ENCODE data around the gene ATP2B3. TPM values are rescaled to one million over a fixed set of nuclear protein-coding genes. Genes with fewer than 3 reads are reported as not detected.

ATP2B3 gene
- total RNA-seq = under 0.01 TPM in 1 of 2 replicates, not detected in the other

DNA sequence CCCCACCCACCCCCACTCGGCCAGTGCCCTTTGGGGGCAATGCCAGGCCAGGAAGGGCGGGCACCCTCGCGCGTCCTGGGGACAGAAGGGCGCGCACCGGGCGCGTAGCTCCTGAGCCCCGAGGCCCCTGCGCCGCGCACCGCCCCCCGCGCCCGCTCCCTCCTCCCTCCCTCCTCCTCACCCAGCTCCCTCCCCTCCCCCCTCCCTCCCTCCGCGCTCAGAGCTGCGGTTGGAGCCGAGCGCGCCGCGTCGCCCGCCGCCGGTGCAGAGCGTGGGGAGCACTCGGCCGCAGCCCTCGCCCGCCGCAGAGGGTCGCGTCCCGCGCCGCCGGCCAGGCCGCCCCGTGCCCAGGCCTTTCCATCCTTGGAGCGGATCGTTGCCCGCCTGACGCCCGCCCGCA lies at the start of gene ATP2B3:
ATP2B3 (plus strand) TSS at position 220 of the 400 bp plus-strand sequence. CDS start 18,606 bp downstream, outside the sequence.

DNA sequence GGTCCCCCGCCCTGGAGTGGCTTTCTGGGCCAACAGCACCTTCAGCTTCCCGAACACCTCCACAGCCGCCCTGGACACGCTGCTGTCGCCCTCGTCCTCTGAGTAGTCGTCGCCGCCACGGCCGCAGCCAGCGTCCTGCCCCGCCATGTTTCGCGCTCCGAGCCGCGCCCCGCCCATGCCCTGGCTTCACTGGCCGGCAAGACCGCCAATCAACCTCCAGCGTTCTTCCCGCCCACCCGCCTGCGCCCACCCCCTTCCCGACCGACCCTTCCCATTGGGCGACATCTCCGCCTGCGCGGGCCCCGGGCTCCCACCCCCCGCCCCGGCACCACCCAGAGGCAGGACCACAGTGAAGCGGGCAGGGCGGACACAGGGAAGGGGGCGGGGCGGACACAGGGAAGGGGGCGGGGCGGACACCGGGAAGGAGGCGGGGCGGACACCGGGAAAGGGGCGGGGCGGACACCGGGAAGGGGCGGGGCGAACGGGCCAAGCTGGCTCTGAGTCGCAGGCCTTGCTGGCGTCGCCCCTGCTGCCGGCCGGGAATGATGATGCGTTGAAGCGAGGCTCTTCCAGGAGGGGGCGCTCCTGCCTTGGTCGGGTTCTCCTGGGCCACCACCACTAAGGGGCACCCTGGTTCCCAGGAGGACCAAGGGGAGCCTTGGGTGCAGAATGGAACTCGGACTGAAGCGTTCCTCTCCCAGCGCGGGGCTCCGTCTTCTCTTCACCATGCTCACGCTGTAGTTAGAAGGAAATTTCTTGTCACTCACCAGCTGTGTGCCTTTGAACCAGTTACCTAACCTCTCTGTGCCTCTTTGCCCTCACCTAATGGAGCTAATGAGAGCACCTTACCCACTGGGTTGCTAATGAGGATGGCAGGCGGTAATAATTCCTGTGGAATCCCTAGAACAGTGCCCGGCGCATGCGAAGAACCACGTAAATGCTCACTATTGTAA lies 46.8 kb upstream of the ATP2B3 start, which contains the start of gene HAUS7:
HAUS7 (minus strand) TSS at position 166 of the 953 bp plus-strand sequence; CDS start at position 147, 19 bp downstream.

DNA sequence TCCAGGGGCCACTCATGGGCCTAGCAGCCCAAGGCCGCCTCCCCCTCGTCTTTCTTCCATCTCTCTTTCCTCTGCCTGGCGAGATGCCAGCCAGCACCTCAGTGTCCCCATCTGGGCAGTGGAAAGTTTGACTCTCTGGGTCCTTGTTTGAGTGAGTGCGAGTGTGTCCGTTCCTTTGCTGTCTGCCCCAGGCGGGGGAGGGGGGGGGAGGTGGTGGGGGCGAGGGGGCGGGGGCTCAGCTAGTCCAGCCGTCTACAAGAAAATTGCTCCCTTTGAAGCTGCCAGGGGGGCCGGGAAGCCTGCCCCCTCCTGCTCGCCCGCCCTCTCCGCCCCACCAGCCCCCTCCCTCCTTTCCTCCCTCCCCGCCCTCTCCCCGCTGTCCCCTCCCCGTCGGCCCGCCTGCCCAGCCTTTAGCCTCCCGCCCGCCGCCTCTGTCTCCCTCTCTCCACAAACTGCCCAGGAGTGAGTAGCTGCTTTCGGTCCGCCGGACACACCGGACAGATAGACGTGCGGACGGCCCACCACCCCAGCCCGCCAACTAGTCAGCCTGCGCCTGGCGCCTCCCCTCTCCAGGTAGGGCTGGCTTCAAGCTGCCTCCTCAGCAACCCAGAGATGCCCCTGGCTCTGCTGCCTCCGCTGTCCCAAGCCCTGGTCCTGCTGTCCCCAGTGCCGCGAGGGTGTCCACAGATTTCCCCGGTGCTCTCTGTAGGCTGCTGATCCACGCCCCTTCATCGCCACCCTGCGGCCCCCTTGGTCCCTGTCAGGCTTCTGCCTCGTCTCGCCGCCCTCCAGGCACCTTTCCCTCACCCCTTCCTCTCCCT lies 22.7 kb upstream of the ATP2B3 start, which contains the start of gene BGN:
BGN (plus strand) TSS at position 440 of the 821 bp plus-strand sequence. CDS start 9,652 bp downstream, outside the sequence.

DNA sequence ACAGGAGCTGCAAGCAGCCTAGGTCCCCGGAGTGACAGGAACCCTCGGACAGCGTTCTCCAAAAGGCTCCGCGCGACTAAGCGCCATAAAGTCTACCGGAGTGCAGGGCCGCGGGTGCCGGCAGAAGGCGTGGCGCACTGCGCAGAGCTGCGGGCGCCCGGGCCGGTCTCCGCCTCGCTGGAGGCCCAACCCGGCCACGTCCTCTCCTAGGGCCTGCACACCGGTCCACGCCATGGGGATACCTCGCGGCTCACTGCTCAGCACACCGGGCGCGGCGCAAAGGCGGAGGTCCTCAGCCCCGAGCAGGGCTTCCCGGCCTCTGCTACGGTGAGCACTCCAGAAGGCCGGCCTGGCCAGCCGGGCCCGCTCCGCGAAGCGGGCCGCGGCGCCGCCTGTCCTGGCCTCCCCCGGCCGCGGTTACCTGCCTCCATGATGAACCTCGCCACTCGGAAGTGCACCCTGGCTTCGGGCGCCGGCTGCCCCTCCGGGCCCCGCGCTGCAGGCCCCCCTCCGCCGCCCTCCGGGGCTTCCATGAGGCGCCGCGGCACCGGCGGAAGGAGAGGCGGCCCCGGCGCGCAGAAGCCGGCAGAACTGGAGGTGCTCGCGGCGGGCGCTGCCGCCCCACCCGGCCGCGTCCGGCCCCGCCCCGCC lies 81.2 kb downstream of the ATP2B3 start, which contains the start of gene CCNQ:
CCNQ (minus strand) TSS at position 599 of the 651 bp plus-strand sequence; CDS start at position 533, 66 bp downstream.

Other genes with a start within 250 kb of the ATP2B3 start
- not detected in 2 replicates for gene PNMA6F, start 195.9 kb upstream of the ATP2B3 start, total RNA-seq
- gene ZNF275, start 183.5 kb upstream of the ATP2B3 start, total RNA-seq = 9.1 and 10.2 TPM in 2 replicates
- gene PNMA6E, start 116.3 kb upstream of the ATP2B3 start, total RNA-seq = not detected in 2 replicates
- gene ZFP92, start 106.2 kb upstream of the ATP2B3 start, total RNA-seq = 0.33 and 0.50 TPM in 2 replicates
- gene TREX2, start 71.6 kb upstream of the ATP2B3 start, total RNA-seq = 1.9 and 2.4 TPM in 2 replicates
- 19.6 and 32.5 TPM in 2 replicates for gene HAUS7, start 47.1 kb upstream of the ATP2B3 start, total RNA-seq
- 9.0 and 27.9 TPM in 2 replicates for gene BGN, start 22.7 kb upstream of the ATP2B3 start, total RNA-seq
- 31.7 and 47.8 TPM in 2 replicates for gene CCNQ, start 81.5 kb downstream of the ATP2B3 start, total RNA-seq
- 0.11 TPM in 1 of 2 replicates, not detected in the other for gene DUSP9, start 129.6 kb downstream of the ATP2B3 start, total RNA-seq
- gene PNCK, start 156.2 kb downstream of the ATP2B3 start, total RNA-seq = 1.2 TPM in 1 of 2 replicates, not detected in the other
- gene SLC6A8, start 170.3 kb downstream of the ATP2B3 start, total RNA-seq = 7.0 and 19.5 TPM in 2 replicates
- gene BCAP31, start 206.7 kb downstream of the ATP2B3 start, total RNA-seq = 174 and 188 TPM in 2 replicates
- 9.6 and 11.0 TPM in 2 replicates for gene ABCD1, start 207.2 kb downstream of the ATP2B3 start, total RNA-seq
- 5.5 and 8.1 TPM in 2 replicates for gene PLXNB3, start 246.6 kb downstream of the ATP2B3 start, total RNA-seq

All from uterine smooth muscle cell (primary cell).